DOHH2 (cell line): ENCODE results near the gene NLGN1.

ENCODE experiments used
- H3F3A ChIP-seq: fragments of 200-600 bp; sonication (generic), shearing (Covaris generic); 2 replicates; pipeline ENCODE4 v1.6.0; 2016; ENCODE audit warnings: antibody characterized with exemption, mild to moderate bottlenecking; ENCODE audit not compliant: control insufficient read depth, insufficient read depth
- H3K27ac ChIP-seq: fragments of 200-600 bp; sonication (generic); 2 replicates; pipeline ENCODE4 v1.5.1; 2014; ENCODE audit warnings: low read depth, mild to moderate bottlenecking, low read length, moderate library complexity
- H3K27me3 ChIP-seq: fragments of 200-600 bp; sonication (generic); 2 replicates; pipeline ENCODE4 v1.6.1; 2014; ENCODE audit warnings: mild to moderate bottlenecking, low read length, mixed read lengths; ENCODE audit not compliant: control insufficient read depth
- H3K36me3 ChIP-seq: fragments of 200-600 bp; sonication (generic); 2 replicates; pipeline ENCODE4 v1.6.1; 2014; ENCODE audit warnings: mild to moderate bottlenecking, low read length, moderate library complexity, mixed read lengths; ENCODE audit not compliant: control insufficient read depth
- H3K4me1 ChIP-seq: fragments of 200-600 bp; sonication (generic); 2 replicates; pipeline ENCODE4 v1.6.1; 2014; ENCODE audit warnings: mild to moderate bottlenecking, low read length, mixed read lengths; ENCODE audit not compliant: control insufficient read depth
- H3K4me2 ChIP-seq: fragments of 200-600 bp; sonication (generic); 2 replicates; pipeline ENCODE4 v1.6.0; 2014; ENCODE audit warnings: mild to moderate bottlenecking, low read length, moderate library complexity
- H3K4me3 ChIP-seq: fragments of 200-600 bp; sonication (generic); 2 replicates; pipeline ENCODE4 v1.5.1; 2014; ENCODE audit warnings: mild to moderate bottlenecking, low read length, mixed read lengths
- H3K79me2 ChIP-seq: fragments of 200-600 bp; sonication (generic); 2 replicates; pipeline ENCODE4 v1.6.1; 2014; ENCODE audit warnings: mild to moderate bottlenecking, low read length, mixed read lengths; ENCODE audit not compliant: control insufficient read depth
- H3K9me2 ChIP-seq: fragments of 200-600 bp; sonication (generic); replicated peaks from 2 replicates; pipeline ENCODE4 v1.6.1; 2014; ENCODE audit warnings: mild to moderate bottlenecking, low read length, mixed read lengths; ENCODE audit not compliant: control insufficient read depth
- H3K9me3 ChIP-seq: fragments of 200-600 bp; sonication (generic); 2 replicates; pipeline ENCODE4 v1.6.1; 2014; ENCODE audit warnings: antibody characterized with exemption, low read length, mixed read lengths; ENCODE audit not compliant: control insufficient read depth, insufficient read depth
- H4K20me1 ChIP-seq: fragments of 200-600 bp; sonication (generic); 2 replicates; pipeline ENCODE4 v1.6.0; 2014; ENCODE audit warnings: low read depth, mild to moderate bottlenecking, antibody characterized with exemption, low read length, moderate library complexity; ENCODE audit not compliant: control insufficient read depth, insufficient read depth
- EZH2phosphoT487 ChIP-seq: fragments of 200-600 bp; sonication (generic); IDR thresholded peaks from 2 replicates; pipeline ENCODE4 v1.6.1; 2017; ENCODE audit warnings: borderline replicate concordance, mild to moderate bottlenecking, antibody characterized with exemption, low read length, moderate library complexity, mixed read lengths
- TF ChIP-seq, protein P1 (sequence below): fragments of 200-600 bp; sonication (generic); IDR thresholded peaks from one replicate; pipeline ENCODE4 v1.5.1; 2014; ENCODE audit warnings: antibody characterized with exemption, mild to moderate bottlenecking, low read depth, low read length; ENCODE audit not compliant: poor library complexity, severe bottlenecking

NLGN1 gene

DNA sequence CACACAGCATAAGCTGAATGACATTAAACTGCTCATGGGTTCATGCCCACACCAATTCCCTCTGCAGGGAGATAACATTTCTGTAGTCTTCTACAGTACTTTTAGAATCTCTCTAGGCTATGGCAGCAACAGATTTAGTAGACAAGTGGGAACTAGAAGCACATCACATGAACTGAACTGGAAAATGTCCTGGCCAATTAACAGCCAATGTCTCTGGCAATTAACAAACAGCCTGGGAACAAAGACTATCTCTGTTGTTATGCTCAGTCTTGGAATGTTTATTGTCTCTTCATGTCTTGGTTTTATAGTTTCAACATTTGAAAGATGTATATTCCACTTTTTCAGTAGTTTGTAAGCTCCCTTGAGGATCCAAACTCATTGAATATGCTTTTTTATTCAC lies 938.4 kb downstream of the NLGN1 start:
- TF ChIP-seq, protein P1, sequence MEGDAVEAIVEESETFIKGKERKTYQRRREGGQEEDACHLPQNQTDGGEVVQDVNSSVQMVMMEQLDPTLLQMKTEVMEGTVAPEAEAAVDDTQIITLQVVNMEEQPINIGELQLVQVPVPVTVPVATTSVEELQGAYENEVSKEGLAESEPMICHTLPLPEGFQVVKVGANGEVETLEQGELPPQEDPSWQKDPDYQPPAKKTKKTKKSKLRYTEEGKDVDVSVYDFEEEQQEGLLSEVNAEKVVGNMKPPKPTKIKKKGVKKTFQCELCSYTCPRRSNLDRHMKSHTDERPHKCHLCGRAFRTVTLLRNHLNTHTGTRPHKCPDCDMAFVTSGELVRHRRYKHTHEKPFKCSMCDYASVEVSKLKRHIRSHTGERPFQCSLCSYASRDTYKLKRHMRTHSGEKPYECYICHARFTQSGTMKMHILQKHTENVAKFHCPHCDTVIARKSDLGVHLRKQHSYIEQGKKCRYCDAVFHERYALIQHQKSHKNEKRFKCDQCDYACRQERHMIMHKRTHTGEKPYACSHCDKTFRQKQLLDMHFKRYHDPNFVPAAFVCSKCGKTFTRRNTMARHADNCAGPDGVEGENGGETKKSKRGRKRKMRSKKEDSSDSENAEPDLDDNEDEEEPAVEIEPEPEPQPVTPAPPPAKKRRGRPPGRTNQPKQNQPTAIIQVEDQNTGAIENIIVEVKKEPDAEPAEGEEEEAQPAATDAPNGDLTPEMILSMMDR = no peak
- TF ChIP-seq EZH2phosphoT487 = no peak
- Histone ChIP-seq H3K4me3 (no peak overlapping the region), H3F3A (no peaks in the 10 kb centered on the region), H4K20me1 (no peaks in the 10 kb centered on the region), H3K27ac (no peak overlapping the region), H3K9me2 (no peaks in the 10 kb centered on the region), H3K27me3 (no peaks in the 10 kb centered on the region), H3K36me3 (no peaks in the 10 kb centered on the region), H3K4me2 (no peak overlapping the region), H3K4me1 (no peaks in the 10 kb centered on the region), H3K9me3 (no peaks in the 10 kb centered on the region), H3K79me2 (no peaks in the 10 kb centered on the region)
